SK-N-SH (cell line): ENCODE results near the gene UBE3D. TPM values are rescaled to one million over a fixed set of nuclear protein-coding genes. Genes with fewer than 3 reads are reported as not detected.
A peak's percentile ranks its signal among the peaks of the same experiment; 100 is the strongest.

Source experiments
- CTCF ChIA-PET: fragments of 300-600, 350-600 bp; formaldehyde crosslinking; extraction: SDS; loops from one replicate; lab custom pipeline; 2021; lab: Yijun Ruan, JAX
- POLR2A ChIA-PET: fragments of 350-600 bp; sonication (Branson Sonifier 250); formaldehyde crosslinking; extraction: SDS; loops from one replicate; lab custom pipeline; 2020; ENCODE audit warnings: antibody characterized with exemption, inconsistent platforms; lab: Yijun Ruan, JAX
- DNase-seq: peaks from one replicate; pipeline ENCODE4 v3.0.0; 2012
- H2AFZ ChIP-seq: fragments of 200-600 bp; sonication (generic); 2 replicates; pipeline ENCODE4 v1.8.1; 2016; ENCODE audit warnings: antibody characterized with exemption, mild to moderate bottlenecking, low read depth
- H3F3A ChIP-seq: fragments of 200-600 bp; sonication (generic); replicated peaks from 2 replicates; pipeline ENCODE3; 2016; ENCODE audit warnings: antibody characterized with exemption, mild to moderate bottlenecking; ENCODE audit not compliant: insufficient read depth
- H3K27ac ChIP-seq, 2 experiments: fragments of 200-500 bp in 1 of 2; fragments of 200-600 bp in 1 of 2; sonication (Bioruptor generic) in 1 of 2; sonication (generic), shearing (Covaris generic) in 1 of 2; 2 replicates each; pipeline versions ENCODE4 v1.5.1 to v1.6.1; 2014 to 2016; ENCODE audit warnings: low read depth in 2 of 2, inconsistent platforms in 1 of 2, low read length in 1 of 2, mild to moderate bottlenecking in 1 of 2, mixed read lengths in 1 of 2
- H3K27me3 ChIP-seq: fragments of 200-600 bp; sonication (generic), shearing (Covaris generic); 2 replicates; pipeline ENCODE4 v1.6.1; 2016; ENCODE audit warnings: mixed run types; ENCODE audit not compliant: insufficient read depth
- H3K36me3 ChIP-seq, 2 experiments: fragments of 200-500 bp in 1 of 2; fragments of 200-600 bp in 1 of 2; sonication (Bioruptor generic) in 1 of 2; sonication (generic) in 1 of 2; replicated peaks in 1 of 2; 2 replicates each; pipeline versions ENCODE3 to v1.5.1; 2014 to 2016; ENCODE audit warnings: low read length in 1 of 2, mild to moderate bottlenecking in 1 of 2; ENCODE audit not compliant: insufficient read depth in 2 of 2, control insufficient read depth in 1 of 2
- H3K4me1 ChIP-seq, 2 experiments: fragments of 200-500 bp in 1 of 2; fragments of 200-600 bp in 1 of 2; sonication (Bioruptor generic) in 1 of 2; sonication (generic), shearing (Covaris generic) in 1 of 2; 2 replicates each; pipeline versions ENCODE4 v1.5.1 to v1.6.1; 2014 to 2016; ENCODE audit warnings: low read depth in 1 of 2, low read length in 1 of 2, mixed run types in 1 of 2; ENCODE audit not compliant: insufficient read depth in 2 of 2, control insufficient read depth in 1 of 2
- H3K4me2 ChIP-seq: fragments of 200-600 bp; sonication (generic), shearing (Covaris generic); 2 replicates; pipeline ENCODE4 v1.6.1; 2017; ENCODE audit warnings: mixed run types
- H3K4me3 ChIP-seq, 2 experiments: fragments of 200-500 bp in 1 of 2; fragments of 200-600 bp in 1 of 2; sonication (Bioruptor generic) in 1 of 2; sonication (generic), shearing (Covaris generic) in 1 of 2; 2 replicates each; pipeline versions ENCODE4 v1.5.1 to v1.8.1; 2014 to 2016; ENCODE audit warnings: low read depth in 2 of 2, inconsistent platforms in 1 of 2, low read length in 1 of 2, mild to moderate bottlenecking in 1 of 2, mixed read lengths in 1 of 2, moderate library complexity in 1 of 2
- H3K79me2 ChIP-seq: fragments of 200-600 bp; sonication (generic); 2 replicates; pipeline ENCODE4 v1.8.1; 2017; ENCODE audit warnings: mild to moderate bottlenecking; ENCODE audit not compliant: insufficient read depth
- H3K9ac ChIP-seq: fragments of 200-600 bp; sonication (generic); 2 replicates; pipeline ENCODE4 v1.6.1; 2017; ENCODE audit warnings: mixed run types
- H3K9me2 ChIP-seq: fragments of 200-600 bp; sonication (generic); 2 replicates; pipeline ENCODE4 v1.6.1; 2017; ENCODE audit warnings: mixed run types
- H3K9me3 ChIP-seq: fragments of 200-600 bp; sonication (generic); 2 replicates; pipeline ENCODE4 v1.6.1; 2017; ENCODE audit warnings: mixed run types, mild to moderate bottlenecking, moderate library complexity
- H4K20me1 ChIP-seq: fragments of 200-600 bp; sonication (generic); 2 replicates; pipeline ENCODE4 v1.6.1; 2017; ENCODE audit warnings: mild to moderate bottlenecking, mixed run types; ENCODE audit not compliant: insufficient read depth
- CHD2 ChIP-seq: fragments of 150-350 bp; IDR thresholded peaks from 2 replicates; pipeline ENCODE4 v1.6.1; 2018; ENCODE audit warnings: low read length; ENCODE audit not compliant: partially characterized antibody
- ELF1 ChIP-seq: IDR thresholded peaks from 2 replicates; pipeline ENCODE4 v1.4.0; 2012
- EZH2phosphoT487 ChIP-seq: fragments of 200-600 bp; sonication (generic); IDR thresholded peaks from 2 replicates; pipeline ENCODE4 v1.6.1; 2017; ENCODE audit warnings: low read depth, mixed run types, mild to moderate bottlenecking, antibody characterized with exemption, moderate library complexity, borderline replicate concordance
- FOXM1 ChIP-seq: IDR thresholded peaks from 2 replicates; pipeline ENCODE4 v1.4.0; 2012; ENCODE audit warnings: low read depth, mild to moderate bottlenecking
- GABPA ChIP-seq: IDR thresholded peaks from 2 replicates; pipeline ENCODE4 v1.4.0; 2012; ENCODE audit warnings: low read depth, mild to moderate bottlenecking
- JUND ChIP-seq: IDR thresholded peaks from 2 replicates; pipeline ENCODE4 v1.4.0; 2012
- MEF2A ChIP-seq: IDR thresholded peaks from 2 replicates; pipeline ENCODE4 v1.4.0; 2012; ENCODE audit warnings: low read depth, borderline replicate concordance
- MXI1 ChIP-seq: IDR thresholded peaks from 2 replicates; pipeline ENCODE4 v1.6.1; 2012; ENCODE audit warnings: mild to moderate bottlenecking, low read depth, low read length, improper control_type of control experiment
- NFIC ChIP-seq: IDR thresholded peaks from 2 replicates; pipeline ENCODE4 v1.4.0; 2012; ENCODE audit warnings: borderline replicate concordance
- SIN3A ChIP-seq: IDR thresholded peaks from 2 replicates; pipeline ENCODE4 v1.6.1; 2012; ENCODE audit warnings: low read depth, mild to moderate bottlenecking, low read length, moderate library complexity, borderline replicate concordance
- TAF1 ChIP-seq: IDR thresholded peaks from 2 replicates; pipeline ENCODE4 v1.6.1; 2012; ENCODE audit warnings: low read depth, mild to moderate bottlenecking, low read length, moderate library complexity, borderline replicate concordance
- TCF12 ChIP-seq: IDR thresholded peaks from 2 replicates; pipeline ENCODE4 v1.4.0; 2012
- TEAD4 ChIP-seq: IDR thresholded peaks from 2 replicates; pipeline ENCODE4 v1.4.0; 2012; ENCODE audit warnings: mild to moderate bottlenecking, borderline replicate concordance; ENCODE audit not compliant: insufficient read depth
- YY1 ChIP-seq: IDR thresholded peaks from 2 replicates; pipeline ENCODE4 v1.4.0; 2012; ENCODE audit warnings: low read depth, mild to moderate bottlenecking
- WGBS: methylation state at CpG from one replicate; pipeline ENCODE4 v1.1.6; 2017; ENCODE audit warnings: low lambda C conversion rate; 5-methylcytosine and 5-hydroxymethylcytosine counted together
- polyA plus RNA-seq, 3 experiments: library from polyadenylated mRNA; depleted of rRNA; stranded (reverse); fragments of >200 nt; gene quantifications; 2 replicates each; pipeline ENCODE4 v1.2.3, GENCODE V29; 2012
- TF ChIP-seq, protein P1 (sequence below): fragments of 200-600 bp; sonication (generic); IDR thresholded peaks from 2 replicates; pipeline ENCODE4 v1.6.1; 2017; ENCODE audit warnings: antibody characterized with exemption, mild to moderate bottlenecking, moderate library complexity
- TF ChIP-seq, protein P2 (sequence below): IDR thresholded peaks from 2 replicates; pipeline ENCODE4; 2012
- TF ChIP-seq, protein P3 (sequence below): IDR thresholded peaks from 2 replicates; pipeline ENCODE4 v1.4.0; 2012; ENCODE audit warnings: low read depth, borderline replicate concordance
- TF ChIP-seq, protein P4 (sequence below): fragments of 150-350 bp; IDR thresholded peaks from 2 replicates; pipeline ENCODE4 v1.6.1; 2016; ENCODE audit warnings: mild to moderate bottlenecking, low read depth, low read length

UBE3D gene
- polyA plus RNA-seq, 1 of the 3 experiments (the other 2 are of a cell fraction): 3.4 TPM

DNA sequence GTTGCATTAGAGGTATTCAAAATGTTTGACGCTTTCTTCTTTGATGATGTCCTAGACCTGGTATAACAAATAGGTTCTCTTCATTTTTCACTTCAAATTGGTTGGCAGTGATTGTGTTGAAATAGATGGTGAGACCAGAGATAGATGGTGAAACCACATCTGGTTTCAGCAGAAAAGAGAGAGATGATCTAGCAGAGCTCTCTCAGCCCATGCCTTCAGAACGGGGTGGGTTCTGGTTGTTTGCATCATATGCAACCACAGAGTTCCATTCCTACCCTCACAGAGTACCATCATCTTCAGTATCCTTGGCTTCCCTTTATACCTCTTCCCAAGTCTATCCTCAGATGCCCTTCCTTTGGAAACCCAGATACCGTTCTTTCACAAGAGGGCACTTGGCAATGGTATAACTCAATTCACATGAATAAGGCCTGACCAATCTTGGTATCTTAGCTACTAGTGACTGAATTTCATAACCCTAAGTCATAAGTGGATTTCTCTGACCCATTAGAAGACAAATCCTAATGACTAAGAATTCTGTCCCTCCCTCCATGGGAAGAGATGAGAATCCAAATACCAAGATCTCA, 93.7 kb downstream of the UBE3D start:
- H3K4me2 ChIP-seq: no peak overlapping the region
- no peaks in the 10 kb centered on the region for H3K9me2 ChIP-seq
- no peak overlapping the region for H2AFZ ChIP-seq
- ChIA-PET POLR2A (no interaction called here), CTCF (interaction anchor here (1.0 kb wide), 1 partner anchor 94 kb away, joined by 3 read pairs; the partner anchor contains the start of gene UBE3D)
- H3K9ac ChIP-seq: no peak overlapping the region
- DNase-seq: no peak
- no peaks in the 10 kb centered on the region for H3K9me3 ChIP-seq
- no peaks in the 10 kb centered on the region for H3K79me2 ChIP-seq
- no peaks in the 10 kb centered on the region for H3K36me3 ChIP-seq
- 95% methylated on average over 3 of the region's 3 CpGs for WGBS
- H3F3A ChIP-seq: no peaks in the 10 kb centered on the region
- no peaks in the 10 kb centered on the region; a peak in 2 of 4 replicates for H3K4me1 ChIP-seq
- no peaks in the 10 kb centered on the region for H4K20me1 ChIP-seq
- TF ChIP-seq YY1 (no peak), JUND (no peak), FOXM1 (no peak), SIN3A (no peak), CHD2 (no peak), NFIC (no peak)
- TF ChIP-seq, protein P1, sequence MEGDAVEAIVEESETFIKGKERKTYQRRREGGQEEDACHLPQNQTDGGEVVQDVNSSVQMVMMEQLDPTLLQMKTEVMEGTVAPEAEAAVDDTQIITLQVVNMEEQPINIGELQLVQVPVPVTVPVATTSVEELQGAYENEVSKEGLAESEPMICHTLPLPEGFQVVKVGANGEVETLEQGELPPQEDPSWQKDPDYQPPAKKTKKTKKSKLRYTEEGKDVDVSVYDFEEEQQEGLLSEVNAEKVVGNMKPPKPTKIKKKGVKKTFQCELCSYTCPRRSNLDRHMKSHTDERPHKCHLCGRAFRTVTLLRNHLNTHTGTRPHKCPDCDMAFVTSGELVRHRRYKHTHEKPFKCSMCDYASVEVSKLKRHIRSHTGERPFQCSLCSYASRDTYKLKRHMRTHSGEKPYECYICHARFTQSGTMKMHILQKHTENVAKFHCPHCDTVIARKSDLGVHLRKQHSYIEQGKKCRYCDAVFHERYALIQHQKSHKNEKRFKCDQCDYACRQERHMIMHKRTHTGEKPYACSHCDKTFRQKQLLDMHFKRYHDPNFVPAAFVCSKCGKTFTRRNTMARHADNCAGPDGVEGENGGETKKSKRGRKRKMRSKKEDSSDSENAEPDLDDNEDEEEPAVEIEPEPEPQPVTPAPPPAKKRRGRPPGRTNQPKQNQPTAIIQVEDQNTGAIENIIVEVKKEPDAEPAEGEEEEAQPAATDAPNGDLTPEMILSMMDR: no peak
- TF ChIP-seq, protein P2, sequence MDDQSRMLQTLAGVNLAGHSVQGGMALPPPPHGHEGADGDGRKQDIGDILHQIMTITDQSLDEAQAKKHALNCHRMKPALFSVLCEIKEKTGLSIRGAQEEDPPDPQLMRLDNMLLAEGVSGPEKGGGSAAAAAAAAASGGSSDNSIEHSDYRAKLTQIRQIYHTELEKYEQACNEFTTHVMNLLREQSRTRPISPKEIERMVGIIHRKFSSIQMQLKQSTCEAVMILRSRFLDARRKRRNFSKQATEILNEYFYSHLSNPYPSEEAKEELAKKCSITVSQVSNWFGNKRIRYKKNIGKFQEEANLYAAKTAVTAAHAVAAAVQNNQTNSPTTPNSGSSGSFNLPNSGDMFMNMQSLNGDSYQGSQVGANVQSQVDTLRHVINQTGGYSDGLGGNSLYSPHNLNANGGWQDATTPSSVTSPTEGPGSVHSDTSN: no peak
- H3K27me3 ChIP-seq: no peaks in the 10 kb centered on the region
- H3K4me3 ChIP-seq: no peak overlapping the region
- no peak overlapping the region for H3K27ac ChIP-seq

DNA sequence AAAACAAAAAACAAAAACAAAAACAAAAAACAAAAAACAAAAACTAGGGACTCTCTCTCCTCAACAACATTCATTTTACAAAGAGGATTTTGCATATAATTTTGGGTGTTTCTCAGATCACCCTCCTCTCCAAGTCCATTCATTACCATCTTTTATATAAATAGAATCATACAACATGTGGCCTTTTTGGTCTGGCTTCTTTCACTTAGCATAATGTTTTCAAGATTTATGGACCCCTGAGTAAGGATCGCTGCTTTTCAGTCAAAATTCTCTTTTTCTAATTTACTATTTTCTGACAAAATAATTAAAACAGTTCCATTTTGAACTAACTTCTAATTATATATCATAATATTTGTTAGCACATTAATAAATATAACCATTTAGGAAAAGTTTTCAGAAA, 94.8 kb downstream of the UBE3D start:
- H3K4me3 ChIP-seq: no peak overlapping the region
- no peak overlapping the region for H3K9ac ChIP-seq
- TF ChIP-seq, protein P3, sequence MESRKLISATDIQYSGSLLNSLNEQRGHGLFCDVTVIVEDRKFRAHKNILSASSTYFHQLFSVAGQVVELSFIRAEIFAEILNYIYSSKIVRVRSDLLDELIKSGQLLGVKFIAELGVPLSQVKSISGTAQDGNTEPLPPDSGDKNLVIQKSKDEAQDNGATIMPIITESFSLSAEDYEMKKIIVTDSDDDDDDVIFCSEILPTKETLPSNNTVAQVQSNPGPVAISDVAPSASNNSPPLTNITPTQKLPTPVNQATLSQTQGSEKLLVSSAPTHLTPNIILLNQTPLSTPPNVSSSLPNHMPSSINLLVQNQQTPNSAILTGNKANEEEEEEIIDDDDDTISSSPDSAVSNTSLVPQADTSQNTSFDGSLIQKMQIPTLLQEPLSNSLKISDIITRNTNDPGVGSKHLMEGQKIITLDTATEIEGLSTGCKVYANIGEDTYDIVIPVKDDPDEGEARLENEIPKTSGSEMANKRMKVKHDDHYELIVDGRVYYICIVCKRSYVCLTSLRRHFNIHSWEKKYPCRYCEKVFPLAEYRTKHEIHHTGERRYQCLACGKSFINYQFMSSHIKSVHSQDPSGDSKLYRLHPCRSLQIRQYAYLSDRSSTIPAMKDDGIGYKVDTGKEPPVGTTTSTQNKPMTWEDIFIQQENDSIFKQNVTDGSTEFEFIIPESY: no peak
- no peak for TF ChIP-seq MXI1
- TF ChIP-seq ELF1: no peak
- TF ChIP-seq MEF2A: no peak
- TF ChIP-seq TAF1: no peak
- no peak for TF ChIP-seq TCF12
- TF ChIP-seq FOXM1: no peak
- TF ChIP-seq GABPA: no peak
- TF ChIP-seq NFIC: no peak
- TF ChIP-seq, protein P4, sequence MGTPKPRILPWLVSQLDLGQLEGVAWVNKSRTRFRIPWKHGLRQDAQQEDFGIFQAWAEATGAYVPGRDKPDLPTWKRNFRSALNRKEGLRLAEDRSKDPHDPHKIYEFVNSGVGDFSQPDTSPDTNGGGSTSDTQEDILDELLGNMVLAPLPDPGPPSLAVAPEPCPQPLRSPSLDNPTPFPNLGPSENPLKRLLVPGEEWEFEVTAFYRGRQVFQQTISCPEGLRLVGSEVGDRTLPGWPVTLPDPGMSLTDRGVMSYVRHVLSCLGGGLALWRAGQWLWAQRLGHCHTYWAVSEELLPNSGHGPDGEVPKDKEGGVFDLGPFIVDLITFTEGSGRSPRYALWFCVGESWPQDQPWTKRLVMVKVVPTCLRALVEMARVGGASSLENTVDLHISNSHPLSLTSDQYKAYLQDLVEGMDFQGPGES: no peak
- no peak for TF ChIP-seq EZH2phosphoT487
- TF ChIP-seq CHD2: no peak
- TF ChIP-seq TEAD4: no peak
- TF ChIP-seq YY1: no peak
- H3F3A ChIP-seq: no peaks in the 10 kb centered on the region
- DNase-seq: peak; percentile 12
- CTCF ChIA-PET: no interaction called here
- no peaks in the 10 kb centered on the region for H3K79me2 ChIP-seq
- POLR2A ChIA-PET: no interaction called here
- no peaks in the 10 kb centered on the region for H4K20me1 ChIP-seq
- H3K4me1 ChIP-seq: no peaks in the 10 kb centered on the region; a peak in 2 of 4 replicates
- H3K9me3 ChIP-seq: no peaks in the 10 kb centered on the region
- H2AFZ ChIP-seq: no peak overlapping the region
- H3K36me3 ChIP-seq: no peaks in the 10 kb centered on the region
- WGBS: 77% methylated on average over 1 of the region's 1 CpG
- H3K27me3 ChIP-seq: no peaks in the 10 kb centered on the region
- H3K27ac ChIP-seq: no peak overlapping the region
- H3K9me2 ChIP-seq: no peaks in the 10 kb centered on the region
- H3K4me2 ChIP-seq: no peak overlapping the region
